Measurements from ENCODE around the gene TMUB1.

The TMUB1 gene

DNA sequence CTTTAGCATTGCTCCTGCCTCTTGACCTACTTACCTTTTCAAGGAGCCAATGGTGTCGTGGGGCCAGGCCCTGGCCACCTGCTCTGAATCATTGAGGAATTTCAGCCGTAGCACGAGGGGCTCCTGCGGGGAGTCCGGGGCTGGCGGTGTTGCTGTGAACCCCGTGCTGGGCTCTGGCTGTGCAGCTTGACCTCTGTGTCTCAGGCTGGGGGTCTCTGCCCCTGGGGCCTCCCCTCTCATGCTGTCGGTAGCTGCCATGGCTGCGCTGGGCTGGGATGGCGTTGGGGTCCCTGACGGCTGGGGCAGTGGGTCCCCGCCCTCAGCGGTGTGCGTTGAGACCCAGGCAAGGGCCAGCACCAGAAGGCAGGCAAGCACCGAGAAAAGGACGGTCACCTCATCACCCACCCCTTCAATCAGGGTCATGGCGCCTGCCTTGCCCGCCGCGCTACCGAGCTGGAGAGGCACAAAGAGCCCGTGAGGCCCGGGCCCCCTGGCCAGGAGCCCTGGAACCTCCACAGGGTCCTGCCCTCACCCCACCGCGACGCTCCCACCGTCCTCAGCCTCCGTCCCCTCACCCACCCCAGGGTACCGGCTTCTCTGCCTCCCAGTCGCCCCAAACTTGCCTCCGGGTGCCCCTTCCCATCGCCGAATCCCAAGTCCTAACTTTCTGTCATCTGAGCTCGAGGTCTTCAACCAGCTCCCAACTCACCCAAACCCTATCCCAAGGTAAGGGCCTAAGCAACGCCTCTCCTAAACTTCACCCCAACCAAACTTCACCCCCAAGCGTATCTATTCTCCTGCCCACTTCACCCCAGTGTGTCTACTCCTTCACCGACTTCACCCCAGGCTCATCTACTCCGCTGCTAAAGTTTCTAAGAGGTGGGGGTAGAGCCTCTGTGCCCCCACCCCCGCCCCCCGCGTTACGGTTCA lies 887 bp downstream of the TMUB1 start:
- no peak for DNase-seq (ENCODE audit: low read depth)

DNA sequence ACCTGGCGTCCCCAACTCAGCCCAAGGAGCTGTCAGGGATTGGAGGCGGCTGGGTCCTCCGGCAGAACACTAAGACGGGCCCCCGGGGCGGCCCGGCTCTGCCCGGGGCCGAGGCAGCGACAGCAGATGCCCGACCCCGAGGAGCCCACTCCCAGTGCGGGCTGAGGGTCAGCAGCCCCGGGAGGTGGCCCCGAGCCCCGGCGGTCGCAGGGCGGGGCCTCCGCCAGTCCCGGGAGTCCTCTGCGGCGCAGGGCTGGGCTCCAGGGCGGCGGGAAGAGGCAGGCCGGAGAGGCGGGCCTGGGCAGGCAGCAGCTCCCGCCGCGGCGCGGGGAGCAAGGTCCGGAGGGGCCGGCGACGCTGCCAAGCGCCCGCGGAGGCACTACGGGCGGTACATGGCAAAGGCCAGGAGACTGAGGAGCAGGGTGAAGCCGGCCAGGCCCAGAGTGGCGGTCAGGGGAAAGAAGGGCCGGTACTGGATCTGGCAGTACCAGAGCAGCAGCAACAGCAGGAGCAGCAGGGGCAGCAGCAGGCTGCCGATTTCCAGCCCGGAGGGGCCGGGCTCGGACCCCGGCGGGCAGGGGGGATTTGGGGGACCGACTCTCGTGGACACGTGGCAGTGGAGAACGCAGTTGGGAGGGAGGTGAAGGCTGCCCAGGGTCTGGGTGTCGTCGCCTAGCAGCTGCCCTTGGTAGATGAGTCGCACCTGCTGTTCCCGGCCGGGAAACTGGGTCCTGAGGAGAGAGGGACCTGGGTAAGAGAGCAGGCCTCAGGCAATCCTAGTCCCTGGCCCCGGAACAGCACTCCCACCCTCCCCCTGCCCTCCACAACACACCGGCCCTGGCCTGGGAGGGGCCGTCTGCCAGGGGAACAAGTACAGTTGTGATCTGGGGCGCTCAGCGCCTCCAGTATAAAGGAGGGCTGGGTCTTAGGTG lies 1.9 kb downstream of the TMUB1 start:
- no peak for DNase-seq (ENCODE audit: low read depth)

DNA sequence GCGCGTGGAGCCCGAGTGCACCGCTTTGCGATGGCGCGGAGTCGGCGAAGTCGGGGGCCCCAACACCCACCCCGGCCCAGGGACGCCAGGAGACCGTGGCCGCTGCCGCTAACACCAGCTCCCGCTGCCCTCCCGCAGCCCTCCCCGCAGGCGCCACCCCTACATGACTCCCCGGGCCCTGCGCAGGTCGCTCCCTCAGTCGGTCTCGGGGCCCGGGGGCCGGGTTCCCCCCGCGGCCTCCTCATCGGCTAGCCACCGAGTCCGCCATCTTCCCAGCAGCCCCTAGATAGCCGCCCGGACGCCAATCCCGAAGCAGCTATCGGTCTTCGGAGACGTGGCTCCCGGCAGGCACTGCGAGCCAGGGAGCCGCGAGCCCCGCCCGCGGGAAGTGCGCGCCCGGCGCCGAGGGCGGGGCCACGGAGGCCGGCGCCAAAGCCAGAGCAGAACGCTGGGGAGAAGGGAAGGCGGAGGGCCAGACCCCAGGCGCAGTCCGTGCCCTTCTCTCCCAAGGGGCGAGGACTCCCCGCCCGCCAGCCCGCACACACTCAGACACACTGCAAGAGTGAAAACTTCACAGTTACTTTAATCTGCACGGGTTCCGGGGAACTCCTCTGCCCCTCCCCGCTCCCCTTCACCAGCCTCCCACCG lies 2.6 kb downstream of the TMUB1 start, which contains the start of gene FASTK:
FASTK (minus strand) TSS at position 288 of the 648 bp plus-strand sequence; CDS start at position 245, 43 bp downstream.
- DNase-seq (ENCODE audit: low read depth) = peak; percentile 86

DNA sequence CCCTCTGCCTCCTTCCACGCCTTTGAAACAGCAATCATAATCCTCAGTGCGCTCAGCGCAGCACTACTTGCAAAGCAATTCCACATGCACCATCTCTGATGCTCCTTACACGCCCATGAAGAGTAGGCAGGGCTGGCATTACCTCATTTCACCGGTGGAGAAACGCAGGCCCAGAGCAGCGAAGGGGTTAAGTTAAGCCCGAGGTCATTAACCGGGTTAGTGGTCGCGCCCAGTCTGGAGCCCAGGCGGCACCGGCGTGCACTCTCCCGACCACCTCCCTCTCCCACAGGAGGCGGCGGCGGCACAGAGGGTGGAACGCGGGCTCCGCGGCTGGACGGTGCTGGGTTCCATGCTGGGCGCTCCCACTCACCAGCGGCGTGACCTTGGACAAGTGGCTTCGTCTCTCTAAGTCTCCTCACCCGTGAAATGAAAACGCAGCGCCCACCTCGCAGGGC lies 3.2 kb downstream of the TMUB1 start:
- no peak for DNase-seq (ENCODE audit: low read depth)

DNA sequence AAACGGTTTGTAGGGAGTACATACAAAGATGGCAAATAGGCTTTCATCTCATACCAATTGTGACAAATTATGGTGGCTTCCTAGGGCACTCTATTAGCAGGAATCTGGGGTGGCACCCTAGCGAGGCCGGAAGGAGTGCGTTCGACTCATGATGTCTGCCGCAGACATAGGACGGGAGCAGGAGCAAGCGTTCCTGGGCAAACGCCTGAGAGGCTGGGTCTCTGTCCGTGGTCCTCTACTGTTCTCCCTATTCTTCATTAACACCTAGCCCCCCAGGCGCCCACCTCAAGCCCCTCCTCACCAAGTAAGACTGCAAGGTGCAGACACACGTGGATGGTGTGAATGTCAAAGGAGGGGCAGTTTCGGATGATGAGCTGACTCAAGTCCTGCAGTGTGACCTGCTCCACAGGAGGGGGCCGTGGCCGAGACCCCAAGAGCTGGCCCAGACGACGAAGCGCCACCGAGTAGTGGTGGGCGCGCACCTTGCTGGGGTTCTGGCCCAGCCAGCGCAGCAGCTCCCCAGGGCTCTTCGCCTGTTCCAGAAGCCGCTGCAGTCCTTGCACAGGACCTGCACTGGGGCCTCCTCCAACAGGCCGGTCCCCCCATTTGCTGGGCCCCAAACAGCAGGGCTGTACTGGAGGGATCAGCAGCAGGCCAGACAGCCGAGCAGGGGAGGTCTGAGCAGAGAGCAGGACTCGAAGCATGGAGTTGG lies 3.9 kb downstream of the TMUB1 start:
- DNase-seq (ENCODE audit: low read depth) = no peak

DNA sequence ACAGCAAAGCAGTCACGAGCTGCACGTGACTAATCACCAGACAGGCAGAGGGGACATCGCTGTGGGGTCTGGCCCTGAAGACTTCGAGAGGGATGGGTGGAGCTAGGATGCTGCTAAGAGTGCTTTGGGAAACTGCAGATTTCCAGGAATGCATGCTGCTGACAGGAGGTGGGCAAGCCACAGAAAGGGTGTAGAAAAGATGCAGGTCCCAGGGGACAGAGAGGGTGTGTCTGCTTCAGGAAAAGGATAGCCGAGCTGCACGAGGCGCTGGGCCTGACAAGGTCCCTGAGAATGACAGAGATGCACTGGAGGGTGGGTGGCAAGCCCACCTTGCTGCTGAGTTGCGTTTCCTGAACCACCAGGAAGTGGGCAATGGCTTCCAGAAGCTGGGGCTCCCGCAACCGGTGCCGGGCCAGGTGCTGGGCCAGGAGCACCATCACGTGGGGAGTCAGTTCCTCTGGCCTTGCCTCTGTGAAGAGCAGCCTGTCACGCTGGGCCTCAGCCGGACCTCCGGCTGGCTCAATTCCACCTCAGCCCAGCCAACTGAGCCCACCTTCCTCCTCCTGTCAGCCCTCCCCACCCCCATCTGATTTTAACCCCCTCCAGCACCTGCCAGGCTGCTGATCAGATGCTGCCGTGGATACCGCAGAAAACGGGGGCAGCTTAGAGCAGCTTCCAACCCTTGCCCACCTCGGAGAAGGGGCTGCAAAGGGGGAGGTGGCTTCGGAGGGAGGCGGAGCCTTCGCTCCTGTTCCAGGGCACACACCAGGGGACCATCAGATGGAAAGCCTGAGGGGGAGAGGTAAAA lies 4.9 kb downstream of the TMUB1 start:
- no peak for DNase-seq (ENCODE audit: low read depth)

DNA sequence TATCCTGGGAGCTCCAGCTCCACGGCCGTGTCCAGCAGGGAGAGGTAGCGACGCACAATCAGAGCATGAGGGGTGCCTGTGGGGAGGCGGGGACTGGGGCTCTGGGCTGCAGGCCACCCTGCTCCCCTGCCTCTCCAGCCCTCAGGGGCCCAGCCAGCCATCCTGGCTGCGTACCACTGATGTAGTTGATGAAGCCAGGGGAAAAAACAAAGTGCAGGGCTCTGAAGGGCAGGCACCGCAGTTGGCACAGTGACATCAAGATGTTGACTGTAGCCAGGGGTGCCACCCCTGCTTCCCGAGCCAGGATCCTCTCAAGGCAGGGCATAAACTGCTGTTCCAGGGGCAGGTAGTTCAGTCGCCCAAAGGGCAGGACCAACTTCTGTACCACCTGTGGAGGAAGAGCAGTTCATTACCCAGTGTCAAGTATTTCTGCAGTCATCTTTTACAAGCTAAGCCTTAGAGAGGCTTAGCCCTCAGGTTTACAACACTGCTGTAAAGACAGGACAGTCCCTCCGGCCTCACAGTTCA lies 5.5 kb downstream of the TMUB1 start:
- no peak for DNase-seq (ENCODE audit: low read depth)

DNA sequence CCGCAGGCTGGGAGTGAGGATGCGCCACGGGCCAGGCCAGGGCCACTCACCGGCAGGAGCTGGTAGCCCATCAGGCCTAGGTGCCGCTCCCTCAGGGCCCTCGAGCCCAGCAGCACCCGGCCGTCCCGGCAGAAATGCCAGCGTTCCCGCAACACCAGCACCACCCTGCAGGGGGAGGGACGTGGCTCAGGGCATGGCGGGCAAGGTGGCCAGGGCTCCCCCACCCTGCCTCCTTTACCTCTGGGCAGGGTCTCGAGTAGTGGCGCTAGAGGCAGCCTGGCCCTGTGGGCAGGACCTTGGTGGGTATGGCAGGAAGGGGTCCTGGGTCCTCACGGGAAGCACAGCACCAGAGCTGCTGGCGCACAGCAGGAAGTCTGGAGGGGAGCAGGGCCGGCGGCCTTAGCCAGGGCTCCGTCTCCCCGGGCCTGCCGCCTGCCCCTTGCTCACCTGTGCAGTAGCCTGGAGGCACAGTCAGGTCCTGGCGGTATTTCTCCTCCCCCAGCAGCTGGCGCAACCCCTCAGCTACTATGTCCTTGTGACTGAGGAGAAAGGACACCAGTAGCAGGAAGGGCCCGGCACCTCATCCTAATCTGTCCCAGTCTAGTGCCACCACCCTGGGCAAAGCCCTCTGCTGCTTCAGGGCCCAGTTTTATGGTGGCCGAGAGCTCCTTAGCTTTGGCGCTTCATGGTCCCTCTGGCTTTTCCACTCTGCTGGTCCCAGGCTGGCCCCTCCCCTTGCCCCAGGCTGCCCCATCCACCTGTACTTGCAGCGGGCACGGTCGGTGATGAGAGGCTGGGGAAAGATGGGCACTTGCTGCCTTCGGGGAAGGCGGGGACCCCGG lies 6.2 kb downstream of the TMUB1 start:
- DNase-seq (ENCODE audit: low read depth) = no peak

DNA sequence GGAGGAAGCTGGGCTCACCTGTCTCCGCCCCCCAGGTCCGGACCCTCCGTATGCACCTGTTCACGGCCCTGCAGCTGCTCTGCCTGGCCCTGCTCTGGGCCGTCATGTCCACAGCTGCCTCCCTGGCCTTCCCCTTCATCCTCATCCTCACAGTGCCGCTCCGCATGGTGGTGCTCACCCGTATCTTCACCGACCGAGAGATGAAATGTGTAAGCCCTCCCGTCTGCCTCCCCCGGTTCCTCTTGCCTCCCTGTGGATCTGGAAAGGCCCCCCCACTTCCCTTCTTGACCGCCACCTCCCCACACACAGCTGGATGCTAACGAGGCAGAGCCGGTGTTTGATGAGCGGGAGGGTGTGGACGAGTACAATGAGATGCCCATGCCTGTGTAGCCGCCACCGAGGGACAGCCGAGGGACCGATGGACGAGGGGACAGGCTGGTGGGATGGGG lies 7.3 kb downstream of the TMUB1 start:
- no peak for DNase-seq (ENCODE audit: low read depth)

DNA sequence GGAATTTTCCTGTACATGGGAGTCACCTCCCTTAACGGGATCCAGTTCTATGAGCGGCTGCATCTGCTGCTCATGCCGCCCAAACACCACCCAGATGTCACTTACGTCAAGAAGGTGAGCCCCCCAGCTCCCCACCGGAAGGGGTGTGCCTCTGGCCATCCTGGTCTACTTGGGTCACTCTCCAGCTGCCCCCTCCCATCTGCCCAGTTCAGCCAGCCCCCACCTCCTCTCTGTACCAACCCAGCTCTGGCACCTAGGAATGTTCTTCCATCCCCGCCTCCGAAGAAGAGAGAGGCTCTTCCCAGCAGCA lies 7.7 kb downstream of the TMUB1 start:
- no peak for DNase-seq (ENCODE audit: low read depth)

DNA sequence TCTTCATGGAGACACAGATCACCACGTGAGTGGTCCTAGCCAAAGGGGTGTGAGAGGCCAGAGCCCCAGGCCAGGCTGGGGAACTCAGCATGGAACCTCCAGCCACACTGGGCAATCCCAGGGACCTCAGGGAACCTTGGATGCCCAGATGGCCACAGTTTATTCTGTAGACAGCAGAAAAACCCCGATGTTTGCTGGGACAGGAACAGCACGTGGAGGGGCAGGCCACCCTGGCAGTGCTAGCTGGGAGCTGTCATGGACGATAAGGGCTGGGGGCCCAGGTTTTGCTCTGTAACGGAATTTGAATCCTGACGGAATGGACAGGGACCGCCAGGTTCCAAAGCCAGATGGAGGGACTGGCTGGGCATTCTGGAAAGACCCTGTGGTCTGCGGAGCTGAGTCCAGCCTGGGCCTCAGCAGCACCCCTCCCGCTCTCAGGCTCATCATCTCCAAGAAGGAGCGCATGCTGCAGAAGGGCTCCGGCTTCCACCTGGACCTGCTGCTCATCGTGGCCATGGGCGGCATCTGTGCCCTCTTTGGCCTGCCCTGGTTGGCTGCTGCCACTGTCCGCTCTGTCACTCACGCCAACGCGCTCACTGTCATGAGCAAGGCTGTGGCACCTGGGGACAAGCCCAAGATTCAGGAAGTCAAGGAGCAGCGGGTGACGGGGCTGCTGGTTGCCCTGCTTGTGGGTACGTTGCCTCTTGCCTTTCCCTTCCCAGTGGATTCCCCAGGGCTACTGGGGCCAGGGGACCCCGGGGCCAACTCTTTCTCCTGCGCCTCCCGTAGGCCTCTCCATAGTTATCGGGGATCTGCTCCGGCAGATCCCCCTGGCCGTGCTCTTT lies 8.3 kb downstream of the TMUB1 start:
- DNase-seq (ENCODE audit: low read depth) = no peak

DNA sequence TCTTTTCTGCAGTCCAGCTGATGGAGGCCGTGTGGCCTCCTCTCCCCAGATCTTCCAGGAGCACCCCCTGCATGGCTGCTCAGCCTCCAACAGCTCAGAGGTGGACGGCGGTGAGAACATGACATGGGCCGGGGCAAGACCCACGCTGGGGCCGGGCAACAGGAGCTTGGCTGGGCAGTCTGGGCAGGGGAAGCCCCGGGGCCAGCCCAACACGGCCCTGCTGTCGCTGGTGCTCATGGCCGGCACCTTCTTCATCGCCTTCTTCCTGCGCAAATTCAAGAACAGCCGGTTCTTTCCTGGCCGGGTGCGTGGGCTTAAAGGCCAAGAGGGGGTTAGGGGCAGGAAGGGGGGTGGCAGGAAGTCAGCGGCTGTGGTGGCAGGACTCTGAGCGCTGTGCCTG lies 9.3 kb downstream of the TMUB1 start:
- no peak for DNase-seq (ENCODE audit: low read depth)

DNA sequence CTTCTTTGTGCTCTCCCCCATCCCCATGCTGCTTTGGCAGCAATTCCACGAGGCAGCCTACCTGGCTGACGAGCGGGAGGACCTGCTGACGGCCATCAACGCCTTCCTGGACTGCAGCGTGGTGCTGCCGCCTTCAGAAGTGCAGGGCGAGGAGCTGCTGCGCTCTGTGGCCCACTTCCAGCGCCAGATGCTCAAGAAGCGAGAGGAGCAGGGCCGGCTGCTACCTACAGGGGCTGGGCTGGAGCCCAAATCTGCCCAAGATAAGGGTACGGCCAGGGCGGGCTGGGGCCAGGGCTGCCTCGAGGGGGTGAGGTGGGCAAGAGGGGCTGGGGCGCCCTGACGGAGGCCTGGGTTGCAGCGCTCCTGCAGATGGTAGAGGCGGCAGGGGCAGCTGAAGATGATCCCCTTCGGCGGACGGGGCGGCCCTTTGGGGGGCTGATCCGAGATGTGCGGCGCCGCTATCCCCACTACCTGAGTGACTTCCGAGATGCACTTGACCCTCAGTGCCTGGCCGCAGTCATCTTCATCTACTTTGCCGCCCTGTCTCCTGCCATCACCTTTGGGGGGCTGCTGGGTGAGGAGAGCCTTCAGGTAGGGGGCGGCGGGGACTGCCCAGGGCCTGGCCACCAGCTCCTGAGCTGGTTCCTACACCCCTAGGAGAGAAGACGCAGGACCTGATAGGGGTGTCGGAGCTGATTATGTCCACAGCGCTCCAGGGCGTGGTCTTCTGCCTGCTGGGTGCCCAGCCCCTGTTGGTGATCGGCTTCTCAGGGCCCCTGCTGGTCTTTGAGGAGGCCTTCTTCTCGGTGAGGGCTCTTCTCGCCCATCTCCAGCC lies 12.0 kb downstream of the TMUB1 start:
- no peak for DNase-seq (ENCODE audit: low read depth)

DNA sequence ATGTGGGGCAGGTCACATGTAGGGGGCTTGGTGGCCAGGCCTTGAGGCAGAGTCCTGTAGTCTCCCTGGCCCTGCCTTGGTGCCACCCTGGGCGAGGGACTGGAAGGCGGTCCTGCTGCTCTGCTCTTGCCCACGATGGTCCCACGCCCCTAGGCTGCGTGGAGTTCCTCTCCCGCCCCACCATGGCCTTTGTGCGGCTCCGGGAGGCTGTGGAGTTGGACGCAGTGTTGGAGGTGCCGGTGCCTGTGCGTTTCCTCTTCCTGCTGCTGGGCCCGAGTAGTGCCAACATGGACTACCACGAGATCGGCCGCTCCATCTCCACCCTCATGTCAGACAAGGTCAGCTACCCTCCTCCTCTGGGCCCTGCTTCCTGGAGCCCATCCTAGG lies 12.7 kb downstream of the TMUB1 start:
- DNase-seq (ENCODE audit: low read depth) = no peak

DNA sequence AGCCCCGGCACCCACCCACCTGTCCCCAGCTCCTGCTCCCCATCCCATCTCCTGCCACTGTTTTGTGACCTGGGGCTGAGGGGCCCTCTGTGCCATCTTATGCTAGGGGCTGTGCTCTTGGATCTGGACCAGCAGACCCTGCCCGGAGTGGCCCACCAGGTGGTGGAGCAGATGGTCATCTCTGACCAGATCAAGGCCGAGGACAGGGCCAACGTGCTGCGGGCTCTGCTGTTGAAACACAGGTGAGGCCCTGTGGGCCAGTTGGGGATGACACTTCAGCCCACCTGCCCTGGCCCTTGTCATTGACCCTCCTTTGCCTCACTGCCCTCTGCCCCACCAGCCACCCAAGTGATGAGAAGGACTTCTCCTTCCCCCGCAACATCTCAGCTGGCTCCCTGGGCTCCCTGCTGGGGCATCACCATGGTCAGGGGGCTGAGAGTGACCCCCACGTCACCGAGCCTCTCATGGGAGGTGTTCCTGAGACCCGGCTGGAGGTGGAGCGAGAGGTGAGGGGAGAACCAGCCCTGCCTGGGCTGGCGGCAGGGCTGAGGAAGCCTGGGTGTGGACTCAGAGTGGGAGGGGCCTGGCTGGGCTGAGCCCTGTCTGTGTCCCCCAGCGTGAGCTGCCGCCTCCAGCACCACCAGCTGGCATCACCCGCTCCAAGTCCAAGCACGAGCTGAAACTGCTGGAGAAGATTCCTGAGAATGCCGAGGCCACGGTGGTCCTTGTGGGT lies 13.3 kb downstream of the TMUB1 start:
- DNase-seq (ENCODE audit: low read depth) = no peak

DNA sequence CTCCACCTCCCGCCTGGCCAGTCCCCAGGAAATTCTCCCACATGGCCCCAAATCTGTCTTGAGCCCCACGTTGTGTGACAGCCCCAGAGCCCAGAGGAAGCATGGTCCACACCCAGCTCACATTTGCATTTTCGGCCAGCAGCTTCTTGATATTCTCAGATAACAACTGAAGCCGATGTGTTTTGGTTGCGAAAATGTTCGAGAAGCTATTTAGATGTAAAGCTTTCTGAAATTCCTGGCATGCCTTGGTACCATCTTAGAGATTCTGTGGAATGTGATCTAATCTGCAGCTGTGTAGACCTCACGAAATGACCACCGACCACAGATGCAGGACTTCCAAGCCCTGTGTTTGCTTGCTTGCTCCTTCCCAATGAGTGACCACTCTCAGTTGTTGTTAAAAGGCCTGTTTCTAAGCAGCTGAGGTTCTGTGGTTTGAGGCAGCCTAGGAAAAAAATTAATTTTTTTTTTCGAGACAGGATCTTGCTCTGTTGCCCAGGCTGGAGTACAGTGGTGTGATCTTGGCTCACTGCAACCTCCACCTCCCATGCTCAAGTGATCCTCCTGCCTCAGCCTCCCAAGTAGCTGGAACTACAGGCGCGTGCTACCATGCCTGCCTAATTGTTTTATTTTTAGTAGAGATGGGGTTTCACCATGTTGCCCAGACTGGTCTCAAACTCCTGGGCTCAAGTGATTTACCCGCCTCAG lies 15.1 kb downstream of the TMUB1 start:
- peak; percentile 99 for DNase-seq (ENCODE audit: low read depth)

Data from amniotic epithelial cell (primary cell).